GM18870 (cell line): ENCODE results near the gene RBMS3.
"Not testable (repeated sequence)": the region's sequence is repeated elsewhere in the genome, so short reads cannot be mapped to it uniquely, and the experiment has no call there.

Experiments
- ATAC-seq: cut with Tn5 transposase; IDR thresholded peaks from one replicate; pipeline ENCODE4 v1.9.1; 2021; ENCODE audit warnings: moderate library complexity; ENCODE audit not compliant: unreplicated experiment

RBMS3 gene

DNA sequence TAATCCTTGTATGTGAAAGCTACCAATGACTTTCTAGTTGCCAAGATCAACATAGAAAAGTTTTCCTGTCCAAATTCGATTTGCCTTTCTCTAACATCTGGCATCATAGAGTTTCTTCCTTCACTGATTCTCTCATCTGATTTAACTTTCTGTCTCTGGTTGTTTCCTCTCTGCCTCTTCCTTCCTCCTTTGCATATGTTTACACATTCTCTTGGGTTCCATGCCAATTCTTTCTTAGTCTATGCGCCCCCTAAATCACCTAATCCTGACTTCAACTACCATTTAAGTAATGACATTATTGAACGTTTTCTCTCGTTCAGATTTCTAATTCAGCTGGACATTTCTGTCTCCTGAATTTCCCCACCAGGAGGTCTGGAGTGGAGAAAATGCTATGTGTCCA, 763.6 kb downstream of the RBMS3 start:
- ATAC-seq = no peak

GRCh38 chr3:30048431-30048830, 767.6 kb downstream of the RBMS3 start:
- ATAC-seq = no peak

GRCh38 chr3:30050116-30050515, 769.2 kb downstream of the RBMS3 start:
- ATAC-seq = not testable (repeated sequence)

- no peak for ATAC-seq
Measured at GRCh38 chr3:30059240-30059639, 778.4 kb downstream of the RBMS3 start.
